Lung (tissue), 12 donors: ENCODE data around the gene TPD52L2. TPM values are rescaled to one million over a fixed set of nuclear protein-coding genes. Genes with fewer than 3 reads are reported as not detected.
"Not testable (repeated sequence)": the region's sequence is repeated elsewhere in the genome, so short reads cannot be mapped to it uniquely, and the experiment has no call there.

Source experiments
- ATAC-seq: fragments of 200-7000 bp; cut with Tn5 transposase; one replicate; pipeline ENCODE4 v1.9.1; 2020; ENCODE audit warnings: moderate number of reproducible peaks; ENCODE audit not compliant: insufficient read depth, low FRiP score
- DNase-seq, 3 donors: peaks; one replicate each; pipeline ENCODE4 v3.0.0-alpha.2; 2013 to 2017
- H3K27ac ChIP-seq, 2 donors: one replicate each; pipeline ENCODE4 v1.5.1; 2013; ENCODE audit warnings: mild to moderate bottlenecking in 2 of 2, moderate library complexity in 2 of 2, control low read depth in 1 of 2, inconsistent platforms in 1 of 2, low read depth in 1 of 2, low read length in 1 of 2
- H3K27me3 ChIP-seq, 3 donors: one replicate each; pipeline ENCODE4 v1.5.1; 2013; ENCODE audit warnings: low read length in 2 of 3; ENCODE audit not compliant: control insufficient read depth in 3 of 3, insufficient read depth in 3 of 3
- H3K36me3 ChIP-seq, 4 donors: one replicate each; pipeline ENCODE4 v1.5.1; 2013; ENCODE audit warnings: low read length in 4 of 4, mild to moderate bottlenecking in 1 of 4, moderate library complexity in 1 of 4; ENCODE audit not compliant: control insufficient read depth in 4 of 4, insufficient read depth in 4 of 4
- H3K4me1 ChIP-seq, 5 donors: one replicate each; pipeline ENCODE4 v1.5.1; 2013; ENCODE audit warnings: low read length in 5 of 5, mild to moderate bottlenecking in 2 of 5, moderate library complexity in 1 of 5; ENCODE audit not compliant: control insufficient read depth in 5 of 5, insufficient read depth in 5 of 5
- H3K4me3 ChIP-seq: one replicate; pipeline ENCODE4 v1.5.1; 2013; ENCODE audit warnings: mild to moderate bottlenecking, control low read depth, moderate library complexity
- H3K9ac ChIP-seq, 2 donors: one replicate each; pipeline ENCODE4 v1.5.1; 2013; ENCODE audit warnings: low read length in 2 of 2, control low read depth in 1 of 2; ENCODE audit not compliant: insufficient read depth in 1 of 2
- H3K9me3 ChIP-seq, 4 donors: one replicate each; pipeline ENCODE4 v1.5.1; 2013; ENCODE audit warnings: low read length in 3 of 4, mild to moderate bottlenecking in 1 of 4, moderate library complexity in 1 of 4; ENCODE audit not compliant: control insufficient read depth in 4 of 4, insufficient read depth in 3 of 4
- CTCF ChIP-seq: IDR thresholded peaks from 2 replicates; pipeline ENCODE4 v1.5.1; 2012; ENCODE audit warnings: mild to moderate bottlenecking; ENCODE audit errors: control extremely low read depth, extremely low read depth
- WGBS, 2 donors: extraction: QIAGEN DNeasy Blood & Tissue Kit; methylation state at CpG; one replicate each; pipeline ENCODE4 v1.1.7; 2013; 5-methylcytosine and 5-hydroxymethylcytosine counted together
- polyA plus RNA-seq, 2 donors: library from polyadenylated mRNA; stranded (reverse); fragments of 200-250 nt; gene quantifications; one replicate each; pipeline ENCODE4 v1.2.1, GENCODE V29; 2013
- total RNA-seq, 2 donors: library from RNA; depleted of rRNA in 1 of 2; stranded (reverse); fragments of >200 nt in 1 of 2; gene quantifications; one replicate each; pipeline ENCODE4 v1.2.1, GENCODE V29; 2014 to 2021
- donor health status: control.
- donor health status: control.
- donor health status: Bipolar disorder and iron deficiency.
- donor health status: healthy.
- donor health status: DM: yes; HTN: yes; CAD: no.

TPD52L2 gene
- total and polyA plus RNA-seq, 4 donors, result 66.2 to 130 (median 79.3) TPM

GRCh38 chr20:63876489-63877036, 11.5 kb downstream of the TPD52L2 start:
- TF ChIP-seq CTCF, result no peak
- Histone ChIP-seq H3K36me3 (peaks cover 23 to 51% (median 27%) of the 10 kb centered on the region in 4 donors), H3K27ac (no peak overlapping the region), H3K27me3 (no peaks in the 10 kb centered on the region), H3K4me1 (peaks cover 0 to 3% (median 0%) of the 10 kb centered on the region in 5 donors), H3K9me3 (no peaks in the 10 kb centered on the region), H3K9ac (no peak overlapping the region), H3K4me3 (no peak overlapping the region)
- DNase-seq (no peak), ATAC-seq (no peak)
- WGBS, 2 donors, result 91 to 94% methylated on average over 19 of the region's 19 CpGs

- no peak overlapping the region for H3K4me3 ChIP-seq
- peaks cover 0 to 3% (median 0%) of the 10 kb centered on the region in 5 donors for H3K4me1 ChIP-seq
- H3K9me3 ChIP-seq, result no peaks in the 10 kb centered on the region
- no peak for TF ChIP-seq CTCF
- DNase-seq (no peak), ATAC-seq (no peak)
- H3K27ac ChIP-seq, result no peak overlapping the region
- no peaks in the 10 kb centered on the region for H3K27me3 ChIP-seq
- peaks cover 20 to 59% (median 29%) of the 10 kb centered on the region in 4 donors for H3K36me3 ChIP-seq
- WGBS, 2 donors, result 76 to 90% methylated on average over 32 of the region's 32 CpGs
- no peak overlapping the region for H3K9ac ChIP-seq
Measured at GRCh38 chr20:63877755-63878470, 12.8 kb downstream of the TPD52L2 start.

GRCh38 chr20:63878899-63879663, 14.0 kb downstream of the TPD52L2 start:
- ATAC-seq, result no peak
- H3K27ac ChIP-seq, result no peak overlapping the region
- DNase-seq, result no peak
- H3K9me3 ChIP-seq, result no peaks in the 10 kb centered on the region
- no peak overlapping the region for H3K9ac ChIP-seq
- H3K4me3 ChIP-seq, result no peak overlapping the region
- H3K36me3 ChIP-seq, result peaks cover 16 to 65% (median 26%) of the 10 kb centered on the region in 4 donors
- 85 to 92% methylated on average over 14 of the region's 14 CpGs for WGBS, 2 donors
- TF ChIP-seq CTCF, result no peak
- H3K27me3 ChIP-seq, result no peaks in the 10 kb centered on the region
- H3K4me1 ChIP-seq, result no peaks in the 10 kb centered on the region

GRCh38 chr20:63880901-63881300, 15.8 kb downstream of the TPD52L2 start:
- not testable (repeated sequence) for H3K27me3 ChIP-seq, H3K9ac ChIP-seq, H3K4me1 ChIP-seq, ATAC-seq, H3K9me3 ChIP-seq, DNase-seq, H3K27ac ChIP-seq, H3K4me3 ChIP-seq
- 94 to 98% methylated on average over 13 of the region's 13 CpGs for WGBS, 2 donors
- H3K36me3 ChIP-seq, result peaks cover 8 to 67% (median 19%) of the 10 kb centered on the region in 4 donors
